Thymus (tissue), 11 donors: Measurements from ENCODE around the gene POLR2I. TPM values are rescaled to one million over a fixed set of nuclear protein-coding genes. Genes with fewer than 3 reads are reported as not detected.

Experiments used
- DNase-seq, 9 donors: peaks; one replicate each; pipeline ENCODE4 v3.0.0-alpha.2; 2013; ENCODE audit warnings: low spot score in 9 of 9, low read depth in 6 of 9, missing footprints in 1 of 9
- H3K27ac ChIP-seq, 2 donors: one replicate each; pipeline ENCODE4 v1.5.1; 2013; ENCODE audit warnings: control low read depth in 1 of 2, low read depth in 1 of 2, low read length in 1 of 2, mild to moderate bottlenecking in 1 of 2, moderate library complexity in 1 of 2
- H3K27me3 ChIP-seq, 2 donors: one replicate each; pipeline ENCODE4 v1.5.1; 2013; ENCODE audit warnings: low read length in 1 of 2; ENCODE audit not compliant: control insufficient read depth in 2 of 2, insufficient read depth in 1 of 2
- H3K36me3 ChIP-seq, 2 donors: one replicate each; pipeline ENCODE4 v1.5.1; 2013; ENCODE audit warnings: low read length in 1 of 2, mild to moderate bottlenecking in 1 of 2, moderate library complexity in 1 of 2; ENCODE audit not compliant: control insufficient read depth in 2 of 2, insufficient read depth in 2 of 2
- H3K4me1 ChIP-seq, 2 donors: one replicate each; pipeline ENCODE4 v1.5.1; 2013; ENCODE audit warnings: low read length in 2 of 2; ENCODE audit not compliant: control insufficient read depth in 2 of 2, insufficient read depth in 2 of 2
- H3K4me3 ChIP-seq, 2 donors: one replicate each; pipeline ENCODE4 v1.5.1; 2013; ENCODE audit warnings: low read length in 2 of 2, control low read depth in 1 of 2, mild to moderate bottlenecking in 1 of 2
- H3K9me3 ChIP-seq, 2 donors: one replicate each; pipeline ENCODE4 v1.5.1; 2013; ENCODE audit warnings: low read length in 1 of 2, mild to moderate bottlenecking in 1 of 2; ENCODE audit not compliant: control insufficient read depth in 2 of 2, insufficient read depth in 1 of 2
- WGBS: extraction: QIAGEN DNeasy Blood & Tissue Kit; methylation state at CpG from one replicate; pipeline ENCODE4 v1.1.7; 2013; 5-methylcytosine and 5-hydroxymethylcytosine counted together
- polyA plus RNA-seq: library from polyadenylated mRNA; stranded (reverse); fragments of 200-250 nt; gene quantifications from one replicate; pipeline ENCODE4 v1.2.3, GENCODE V29; 2013
- total RNA-seq: library from RNA; stranded (reverse); fragments of 120-200 nt; gene quantifications from one replicate; pipeline ENCODE4 v1.2.4, GENCODE V29; 2013
- donor health status: healthy.

POLR2I gene
- total and polyA plus RNA-seq, 2 donors, result 58.2 to 81.7 TPM

DNA sequence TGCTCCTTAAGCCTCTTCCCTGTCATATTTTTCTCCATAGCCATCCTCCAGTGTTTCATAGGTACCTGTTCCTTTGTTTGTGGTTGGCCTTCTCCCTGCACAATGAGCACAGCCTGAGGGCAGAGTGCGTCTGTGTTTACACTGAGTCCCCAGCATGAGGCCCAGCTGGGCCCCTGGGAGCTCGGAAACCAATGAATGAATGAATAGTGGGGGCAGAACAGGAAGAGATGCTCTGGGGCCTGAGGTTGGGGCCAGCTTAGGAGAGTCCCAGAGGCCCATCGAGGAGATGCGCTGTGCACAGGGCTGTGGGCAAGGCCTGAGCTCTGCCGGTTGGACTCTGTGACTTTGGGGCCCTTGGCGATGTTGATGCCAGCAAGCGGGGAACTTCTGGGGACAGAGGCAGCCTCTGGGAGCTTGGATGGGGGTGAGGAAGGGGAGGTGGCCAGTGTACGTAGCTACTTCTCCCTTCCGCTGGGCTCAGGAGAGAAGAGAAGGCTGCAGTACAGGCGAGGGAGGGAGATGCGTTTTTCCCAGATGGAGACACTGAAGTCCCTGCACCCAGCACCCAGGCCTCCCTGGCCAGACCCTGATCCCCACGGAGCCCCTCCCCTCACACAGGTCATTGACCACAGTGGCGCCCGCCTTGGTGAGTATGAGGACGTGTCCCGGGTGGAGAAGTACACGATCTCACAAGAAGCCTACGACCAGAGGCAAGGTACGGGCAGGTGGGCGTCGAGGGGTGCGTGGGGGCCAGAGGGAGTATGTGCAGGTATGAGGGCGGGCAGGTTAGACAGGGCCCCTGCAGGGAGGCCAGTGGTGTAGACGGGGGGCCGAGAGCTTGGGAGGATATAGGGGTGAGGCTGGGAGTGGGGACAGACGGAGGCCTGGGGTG lies 5.7 kb upstream of the POLR2I start:
- no peaks in the 10 kb centered on the region for H3K27me3 ChIP-seq
- no peak for DNase-seq
- peaks cover 17 to 54% of the 10 kb centered on the region in 2 donors for H3K36me3 ChIP-seq
- 95% methylated on average over 26 of the region's 26 CpGs for WGBS
- H3K27ac ChIP-seq, result no peak overlapping the region
- peaks cover 7% of the 10 kb centered on the region in 2 donors for H3K4me1 ChIP-seq
- no peaks in the 10 kb centered on the region for H3K9me3 ChIP-seq
- H3K4me3 ChIP-seq, result no peak overlapping the region

DNA sequence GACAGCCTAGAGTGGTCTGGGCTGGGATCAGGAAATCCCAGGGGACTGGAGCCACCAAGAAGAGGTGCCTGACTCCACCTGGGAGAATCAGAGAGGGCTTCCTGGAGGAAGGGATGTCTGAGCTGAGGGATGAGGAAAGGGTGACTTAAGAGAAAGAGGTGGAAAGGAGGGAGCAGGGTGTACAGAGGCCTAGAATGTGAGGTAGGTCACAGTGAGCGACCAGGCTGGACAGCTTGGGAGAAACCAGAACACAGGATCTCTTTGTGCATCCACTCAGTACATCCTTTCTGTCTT lies 1.6 kb upstream of the POLR2I start:
- no peaks in the 10 kb centered on the region for H3K9me3 ChIP-seq
- H3K4me1 ChIP-seq, result peaks cover 13 to 20% of the 10 kb centered on the region in 2 donors
- H3K27ac ChIP-seq, result peak overlapping the region; percentile 31 to 95
- WGBS, result 100% methylated on average over 1 of the region's 1 CpG
- H3K36me3 ChIP-seq, result peaks cover 15 to 50% of the 10 kb centered on the region in 2 donors
- DNase-seq, result no peak
- H3K4me3 ChIP-seq, result peak overlapping the region; percentile 75 to 84
- no peaks in the 10 kb centered on the region for H3K27me3 ChIP-seq

DNA sequence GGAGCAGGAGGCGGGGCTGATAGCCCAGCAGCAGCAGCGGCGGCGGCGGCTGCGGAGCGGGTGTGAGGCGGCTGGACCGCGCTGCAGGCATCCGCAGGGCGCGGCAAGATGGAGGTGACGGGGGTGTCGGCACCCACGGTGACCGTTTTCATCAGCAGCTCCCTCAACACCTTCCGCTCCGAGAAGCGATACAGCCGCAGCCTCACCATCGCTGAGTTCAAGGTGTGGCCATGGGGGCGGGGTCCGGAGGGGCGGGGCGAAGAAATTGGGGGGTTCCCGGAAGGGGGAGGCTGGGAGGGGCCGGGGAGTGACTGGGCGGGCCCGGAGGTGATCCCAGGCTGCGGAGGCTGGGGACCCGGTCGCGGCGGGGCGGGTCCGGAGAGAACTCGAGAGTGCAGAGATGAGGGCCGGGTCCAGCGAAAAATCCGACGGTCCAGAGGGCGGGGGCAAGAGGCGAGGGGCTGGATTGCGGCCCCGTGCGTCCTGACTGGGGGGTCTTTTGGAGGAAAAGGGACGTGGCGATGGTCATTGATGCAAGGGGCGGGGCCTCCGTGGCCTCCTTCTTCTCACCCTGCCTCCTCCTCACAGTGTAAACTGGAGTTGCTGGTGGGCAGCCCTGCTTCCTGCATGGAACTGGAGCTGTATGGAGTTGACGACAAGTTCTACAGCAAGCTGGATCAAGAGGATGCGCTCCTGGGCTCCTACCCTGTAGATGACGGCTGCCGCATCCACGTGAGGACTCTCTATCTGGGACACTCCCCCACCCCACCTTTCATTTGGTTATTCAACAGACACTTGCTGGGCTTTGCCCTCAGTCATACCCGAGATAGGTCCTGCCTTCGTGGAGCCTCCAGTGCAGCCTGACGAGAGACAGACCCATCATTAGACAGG lies 1.0 kb upstream of the POLR2I start, which contains the start of gene TBCB:
TSS of gene TBCB (plus strand) at position 16 of the 891 bp plus-strand sequence. CDS start at position 109, 93 bp downstream.
- H3K27me3 ChIP-seq, result no peaks in the 10 kb centered on the region
- peak within 1 kb of the TSS; percentile 95 to 98 for H3K27ac ChIP-seq
- H3K4me1 ChIP-seq, result peaks cover 13 to 20% of the 10 kb centered on the region in 2 donors
- peak within 1 kb of the TSS; percentile 75 to 84 for H3K4me3 ChIP-seq
- H3K9me3 ChIP-seq, result no peaks in the 10 kb centered on the region
- 10% methylated on average over 59 of the region's 59 CpGs for WGBS
- H3K36me3 ChIP-seq, result peaks cover 20 to 47% of the 10 kb centered on the region in 2 donors
- peak in 4 of 9 donors; percentile 28 to 79 (median 66) for DNase-seq

DNA sequence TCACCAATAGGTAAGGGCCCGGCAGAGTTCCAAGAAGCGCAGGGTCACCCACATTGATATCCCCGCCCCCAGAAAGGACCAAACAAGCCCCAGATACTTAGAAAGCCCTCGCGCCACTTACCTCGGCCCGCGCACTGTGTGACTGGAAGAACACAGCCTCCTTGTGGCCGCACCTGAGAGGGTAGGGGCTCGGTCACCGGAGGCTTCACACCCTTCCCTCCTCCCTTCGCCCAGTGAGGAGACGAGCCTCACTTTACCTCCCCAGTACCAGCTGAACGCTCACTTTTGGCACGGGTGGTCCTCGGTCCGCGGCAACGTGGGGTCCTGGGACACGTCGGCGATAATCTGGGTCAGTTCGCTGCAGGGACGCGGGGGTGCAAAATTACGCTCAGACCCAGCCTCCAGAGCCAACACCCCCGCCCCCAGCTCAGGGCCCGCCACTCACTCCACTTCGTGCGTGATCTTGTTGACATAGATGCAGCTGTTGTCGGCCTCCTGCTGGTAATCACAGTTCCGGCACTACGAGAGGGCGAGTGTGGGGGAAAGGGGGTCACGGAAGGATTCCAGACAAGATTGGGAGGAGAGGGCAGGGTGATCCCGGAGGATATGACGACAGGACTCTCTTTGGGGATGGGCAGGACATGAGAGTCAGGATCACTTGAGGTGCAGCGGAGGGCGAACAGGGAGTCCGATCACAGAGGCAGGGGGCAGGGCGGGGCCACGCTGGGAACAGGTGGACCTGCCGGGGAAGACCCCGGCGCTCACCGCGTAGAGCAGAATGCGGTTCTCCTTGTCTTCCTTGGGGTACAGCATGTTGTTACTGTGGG lies 568 bp downstream of the POLR2I start:
- peaks cover 17 to 32% of the 10 kb centered on the region in 2 donors for H3K36me3 ChIP-seq
- peak overlapping the region; percentile 87 to 95 for H3K27ac ChIP-seq
- DNase-seq, result peak in 2 of 9 donors; percentile 7 to 16
- H3K4me3 ChIP-seq, result peak overlapping the region; percentile 75 to 84
- no peaks in the 10 kb centered on the region for H3K9me3 ChIP-seq
- H3K27me3 ChIP-seq, result no peaks in the 10 kb centered on the region
- WGBS, result 17% methylated on average over 48 of the region's 48 CpGs
- peaks cover 13 to 20% of the 10 kb centered on the region in 2 donors for H3K4me1 ChIP-seq

DNA sequence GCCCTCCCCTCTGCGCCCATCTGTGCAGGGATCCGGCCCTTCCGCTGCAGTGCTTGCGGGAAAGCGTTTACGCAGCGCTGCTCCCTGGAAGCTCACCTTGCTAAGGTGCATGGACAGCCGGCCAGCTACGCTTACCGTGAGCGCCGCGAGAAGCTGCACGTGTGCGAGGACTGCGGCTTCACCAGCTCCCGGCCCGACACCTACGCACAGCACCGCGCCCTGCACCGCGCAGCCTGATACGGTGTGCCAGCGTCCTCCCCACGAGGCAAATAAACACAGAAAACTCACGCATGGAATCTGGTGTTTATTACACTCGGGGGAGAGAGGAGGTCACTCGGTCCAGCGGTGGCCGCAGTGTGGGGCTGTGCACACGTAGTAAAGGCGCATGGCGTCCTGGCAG lies 1.2 kb downstream of the POLR2I start:
- peaks cover 17 to 26% of the 10 kb centered on the region in 2 donors for H3K36me3 ChIP-seq
- DNase-seq, result no peak
- H3K27ac ChIP-seq, result no peak overlapping the region

DNA sequence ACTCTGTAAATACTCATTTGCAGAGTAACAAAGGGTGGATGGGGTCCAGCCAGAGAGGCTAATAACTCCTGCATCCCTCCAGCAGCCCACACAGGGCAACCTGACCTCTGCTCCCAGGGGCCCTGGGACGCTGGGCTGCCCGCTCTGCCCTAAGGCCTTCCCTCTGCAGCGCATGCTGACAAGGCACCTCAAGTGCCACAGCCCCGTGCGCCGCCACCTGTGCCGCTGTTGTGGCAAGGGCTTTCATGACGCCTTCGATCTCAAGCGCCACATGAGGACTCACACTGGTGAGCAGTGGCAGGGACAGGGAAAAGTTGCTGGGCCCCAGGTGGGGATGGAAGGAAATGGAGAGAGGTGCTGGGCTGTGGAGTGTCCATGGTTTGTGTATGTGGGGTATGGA lies 2.0 kb downstream of the POLR2I start:
- WGBS, result 97% methylated on average over 10 of the region's 10 CpGs
- DNase-seq, result no peak
- Histone ChIP-seq H3K36me3 (peaks cover 14 to 22% of the 10 kb centered on the region in 2 donors), H3K27ac (no peak overlapping the region), H3K27me3 (no peaks in the 10 kb centered on the region), H3K4me1 (peaks cover 13 to 20% of the 10 kb centered on the region in 2 donors), H3K9me3 (no peaks in the 10 kb centered on the region), H3K4me3 (no peak overlapping the region)

More for the DNA sequence above, 1.2 kb downstream of the POLR2I start:
- Histone ChIP-seq H3K9me3 (no peaks in the 10 kb centered on the region), H3K4me3 (peak overlapping the region in 1 of 2 donors; percentile 75), H3K4me1 (peaks cover 13 to 20% of the 10 kb centered on the region in 2 donors), H3K27me3 (no peaks in the 10 kb centered on the region)
- WGBS, result 97% methylated on average over 34 of the region's 34 CpGs

DNA sequence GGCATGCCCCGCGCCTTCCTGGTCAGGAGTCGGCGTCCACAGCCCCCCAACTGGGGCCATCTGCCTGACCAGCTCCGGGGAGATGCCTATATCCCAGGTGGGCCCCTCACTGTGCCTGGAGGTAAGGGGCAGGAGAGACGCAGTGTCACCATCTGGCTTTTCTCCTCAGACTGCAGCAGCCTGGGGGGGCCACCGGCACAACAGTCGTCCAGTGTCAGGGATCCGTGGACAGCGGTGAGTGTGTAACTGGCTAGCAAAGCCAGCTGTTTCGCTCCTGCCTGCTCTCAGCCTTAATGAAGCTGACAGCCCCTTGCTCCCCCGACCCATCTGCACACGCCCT lies 3.5 kb downstream of the POLR2I start:
- H3K4me3 ChIP-seq, result no peak overlapping the region
- DNase-seq, result no peak

DNA sequence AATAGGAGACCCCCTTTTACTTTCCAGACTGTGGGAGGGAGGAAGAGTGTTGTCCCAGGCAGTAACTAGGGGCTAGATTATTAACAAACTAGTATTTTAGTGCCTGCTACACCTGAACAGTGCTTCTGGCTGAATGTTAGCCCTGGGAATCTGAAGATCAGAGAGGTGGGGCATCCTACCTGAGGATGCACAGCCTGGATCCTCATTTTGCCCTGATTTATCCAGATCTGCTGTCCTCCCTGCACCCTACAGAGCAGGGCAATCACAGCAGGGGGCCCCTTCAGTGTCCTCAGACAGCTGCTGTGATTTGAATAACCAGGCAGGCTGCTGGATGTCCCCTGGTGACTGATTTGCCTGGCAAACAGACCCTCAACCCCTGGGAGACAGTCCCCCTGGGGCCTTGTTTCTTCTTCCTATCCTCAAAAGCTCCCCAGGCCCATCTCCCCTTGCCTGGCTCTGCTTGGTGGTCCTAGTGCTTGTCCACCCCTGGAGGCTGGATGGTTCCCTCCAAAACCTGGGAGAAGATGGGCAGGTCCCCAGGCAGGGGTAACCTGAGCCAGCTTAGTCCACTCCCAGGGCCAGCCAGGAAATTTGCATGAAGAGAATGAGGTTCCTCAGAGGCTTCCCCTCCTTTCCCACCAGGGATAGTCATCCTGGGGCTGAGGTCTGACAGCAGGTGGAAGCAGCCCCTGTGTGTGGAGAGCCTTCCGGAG lies 4.0 kb downstream of the POLR2I start, which contains the start of gene OVOL3:
TSS of gene OVOL3 (plus strand) at position 657 of the 713 bp plus-strand sequence. CDS start 60 bp downstream, outside the sequence.
- no peak for DNase-seq
- WGBS, result 100% methylated on average over 1 of the region's 1 CpG
- H3K36me3 ChIP-seq, result peaks cover 11 to 27% of the 10 kb centered on the region in 2 donors
- no peak within 1 kb of the TSS for H3K27ac ChIP-seq
- H3K27me3 ChIP-seq, result no peaks in the 10 kb centered on the region
- H3K4me3 ChIP-seq, result no peak within 1 kb of the TSS
- H3K9me3 ChIP-seq, result no peaks in the 10 kb centered on the region
- H3K4me1 ChIP-seq, result peaks cover 6 to 13% of the 10 kb centered on the region in 2 donors

More for the DNA sequence above, 3.5 kb downstream of the POLR2I start:
- H3K36me3 ChIP-seq, result peaks cover 11 to 24% of the 10 kb centered on the region in 2 donors
- no peak overlapping the region for H3K27ac ChIP-seq
- no peaks in the 10 kb centered on the region for H3K27me3 ChIP-seq
- peaks cover 10 to 18% of the 10 kb centered on the region in 2 donors for H3K4me1 ChIP-seq
- no peaks in the 10 kb centered on the region for H3K9me3 ChIP-seq
- WGBS, result 95% methylated on average over 13 of the region's 13 CpGs
